Liver (tissue), 9 donors: ENCODE data around the gene SZT2. TPM values are rescaled to one million over a fixed set of nuclear protein-coding genes. Genes with fewer than 3 reads are reported as not detected.

ENCODE experiments used
- DNase-seq: peaks from one replicate; pipeline ENCODE4 v3.0.0-alpha.2; 2017; ENCODE audit warnings: low spot score
- H3K27ac ChIP-seq, 2 donors: one replicate each; pipeline ENCODE4 v1.7.0; 2013; ENCODE audit warnings: inconsistent platforms in 2 of 2, low read length in 2 of 2, control low read depth in 1 of 2, low read depth in 1 of 2, mild to moderate bottlenecking in 1 of 2
- H3K27me3 ChIP-seq, 4 donors: one replicate each; pipeline versions ENCODE4 v1.6.1 to v1.7.0; 2013; ENCODE audit warnings: low read length in 3 of 4, inconsistent platforms in 1 of 4, mild to moderate bottlenecking in 1 of 4, moderate library complexity in 1 of 4; ENCODE audit not compliant: control insufficient read depth in 4 of 4, insufficient read depth in 4 of 4
- H3K36me3 ChIP-seq, 4 donors: one replicate each; pipeline versions ENCODE4 v1.6.1 to v1.7.0; 2013; ENCODE audit warnings: low read length in 3 of 4, mild to moderate bottlenecking in 3 of 4, low read depth in 1 of 4, moderate library complexity in 1 of 4; ENCODE audit not compliant: control insufficient read depth in 4 of 4, insufficient read depth in 3 of 4
- H3K4me1 ChIP-seq, 4 donors: one replicate each; pipeline versions ENCODE4 v1.6.1 to v1.7.0; 2013; ENCODE audit warnings: low read length in 3 of 4, mild to moderate bottlenecking in 3 of 4, moderate library complexity in 1 of 4; ENCODE audit not compliant: control insufficient read depth in 4 of 4, insufficient read depth in 4 of 4
- H3K4me3 ChIP-seq, 3 donors: one replicate each; pipeline versions ENCODE4 v1.6.1 to v1.7.0; 2013; ENCODE audit warnings: low read length in 3 of 3, control low read depth in 1 of 3, low read depth in 1 of 3, mild to moderate bottlenecking in 1 of 3
- H3K9ac ChIP-seq, 2 donors: one replicate each; pipeline ENCODE4 v1.7.0; 2013; ENCODE audit warnings: low read length in 2 of 2, mild to moderate bottlenecking in 2 of 2, moderate library complexity in 2 of 2, control low read depth in 1 of 2, low read depth in 1 of 2
- H3K9me3 ChIP-seq, 4 donors: one replicate each; pipeline versions ENCODE4 v1.6.1 to v1.7.0; 2013; ENCODE audit warnings: low read length in 3 of 4; ENCODE audit not compliant: control insufficient read depth in 4 of 4
- ATF3 ChIP-seq: IDR thresholded peaks from 2 replicates; pipeline ENCODE4 v1.6.1; 2016; ENCODE audit warnings: antibody characterized with exemption
- FOXA1 ChIP-seq: IDR thresholded peaks from 2 replicates; pipeline ENCODE4 v1.6.1; 2016; ENCODE audit warnings: antibody characterized with exemption
- FOXA2 ChIP-seq: IDR thresholded peaks from 2 replicates; pipeline ENCODE4 v1.6.1; 2016; ENCODE audit warnings: antibody characterized with exemption
- GABPA ChIP-seq, 2 donors: IDR thresholded peaks in 1 of 2; conservative IDR thresholded peaks in 1 of 2; 2 replicates each; pipeline ENCODE4 v1.6.1; 2016; ENCODE audit warnings: antibody characterized with exemption in 2 of 2, mild to moderate bottlenecking in 1 of 2, moderate library complexity in 1 of 2
- JUND ChIP-seq, 2 donors: IDR thresholded peaks; 2 replicates each; pipeline ENCODE4 v1.6.1; 2016; ENCODE audit warnings: antibody characterized with exemption in 2 of 2
- NR2F2 ChIP-seq: IDR thresholded peaks from 2 replicates; pipeline ENCODE4 v1.6.1; 2016; ENCODE audit warnings: antibody characterized with exemption
- RAD21 ChIP-seq, 2 donors: IDR thresholded peaks; 2 replicates each; pipeline ENCODE4 v1.6.1; 2016; ENCODE audit warnings: antibody characterized with exemption in 2 of 2, mild to moderate bottlenecking in 2 of 2
- RXRA ChIP-seq, 2 donors: IDR thresholded peaks; 2 replicates each; pipeline ENCODE4 v1.6.1; 2017 to 2018; ENCODE audit warnings: antibody characterized with exemption in 2 of 2, mild to moderate bottlenecking in 1 of 2
- YY1 ChIP-seq: IDR thresholded peaks from 2 replicates; pipeline ENCODE4 v1.6.1; 2016; ENCODE audit warnings: antibody characterized with exemption, mild to moderate bottlenecking
- ZBTB33 ChIP-seq: IDR thresholded peaks from 2 replicates; pipeline ENCODE4 v1.6.1; 2016; ENCODE audit warnings: antibody characterized with exemption
- WGBS: extraction: QIAGEN DNeasy Blood & Tissue Kit; methylation state at CpG from one replicate; pipeline ENCODE4 v1.1.7; 2013; 5-methylcytosine and 5-hydroxymethylcytosine counted together
- polyA plus RNA-seq, 2 donors: library from polyadenylated mRNA; stranded (reverse) in 1 of 2; unstranded in 1 of 2; fragments of 200-250 nt in 1 of 2; fragments of >200 nt in 1 of 2; fragmentation: Nextera tagmentation in 1 of 2; extraction: Ambion mirVana in 1 of 2; gene quantifications; one replicate each; pipeline versions ENCODE4 v1.2.1 to v1.2.3, GENCODE V29; 2013 to 2015
- total RNA-seq, 2 donors: library from RNA; depleted of rRNA; stranded (reverse); fragments of >200 nt; gene quantifications; one replicate each; pipeline ENCODE4 v1.2.3, GENCODE V29; 2014
- TF ChIP-seq, protein P1 (sequence below): IDR thresholded peaks from 2 replicates; pipeline ENCODE4 v1.6.1; 2016; ENCODE audit warnings: antibody characterized with exemption, mild to moderate bottlenecking
- TF ChIP-seq, protein P2 (sequence below): IDR thresholded peaks from 2 replicates; pipeline ENCODE4 v1.6.1; 2016; ENCODE audit warnings: antibody characterized with exemption
- TF ChIP-seq, protein P3 (sequence below): fragments of 150-350 bp; IDR thresholded peaks from 2 replicates; pipeline ENCODE4 v1.5.1; 2017; ENCODE audit warnings: improper control_type of control experiment, low read depth, low read length; ENCODE audit not compliant: missing input control
- donor health status: healthy.
- donor health status: healthy.
- donor health status: healthy.
- donor health status: healthy.
- donor health status: healthy.

Gene SZT2
- total and polyA plus RNA-seq, 4 donors: 4.8 to 31.0 (median 11.9) TPM

- TF ChIP-seq, protein P1, sequence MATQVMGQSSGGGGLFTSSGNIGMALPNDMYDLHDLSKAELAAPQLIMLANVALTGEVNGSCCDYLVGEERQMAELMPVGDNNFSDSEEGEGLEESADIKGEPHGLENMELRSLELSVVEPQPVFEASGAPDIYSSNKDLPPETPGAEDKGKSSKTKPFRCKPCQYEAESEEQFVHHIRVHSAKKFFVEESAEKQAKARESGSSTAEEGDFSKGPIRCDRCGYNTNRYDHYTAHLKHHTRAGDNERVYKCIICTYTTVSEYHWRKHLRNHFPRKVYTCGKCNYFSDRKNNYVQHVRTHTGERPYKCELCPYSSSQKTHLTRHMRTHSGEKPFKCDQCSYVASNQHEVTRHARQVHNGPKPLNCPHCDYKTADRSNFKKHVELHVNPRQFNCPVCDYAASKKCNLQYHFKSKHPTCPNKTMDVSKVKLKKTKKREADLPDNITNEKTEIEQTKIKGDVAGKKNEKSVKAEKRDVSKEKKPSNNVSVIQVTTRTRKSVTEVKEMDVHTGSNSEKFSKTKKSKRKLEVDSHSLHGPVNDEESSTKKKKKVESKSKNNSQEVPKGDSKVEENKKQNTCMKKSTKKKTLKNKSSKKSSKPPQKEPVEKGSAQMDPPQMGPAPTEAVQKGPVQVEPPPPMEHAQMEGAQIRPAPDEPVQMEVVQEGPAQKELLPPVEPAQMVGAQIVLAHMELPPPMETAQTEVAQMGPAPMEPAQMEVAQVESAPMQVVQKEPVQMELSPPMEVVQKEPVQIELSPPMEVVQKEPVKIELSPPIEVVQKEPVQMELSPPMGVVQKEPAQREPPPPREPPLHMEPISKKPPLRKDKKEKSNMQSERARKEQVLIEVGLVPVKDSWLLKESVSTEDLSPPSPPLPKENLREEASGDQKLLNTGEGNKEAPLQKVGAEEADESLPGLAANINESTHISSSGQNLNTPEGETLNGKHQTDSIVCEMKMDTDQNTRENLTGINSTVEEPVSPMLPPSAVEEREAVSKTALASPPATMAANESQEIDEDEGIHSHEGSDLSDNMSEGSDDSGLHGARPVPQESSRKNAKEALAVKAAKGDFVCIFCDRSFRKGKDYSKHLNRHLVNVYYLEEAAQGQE: no peak
- TF ChIP-seq YY1 (no peak), RAD21 (IDR thresholded peaks at IDR 0.05) (no peak), JUND (IDR thresholded peaks at IDR 0.05) (no peak), FOXA2 (no peak), GABPA (IDR thresholded peaks at IDR 0.05 in 1 of 2, conservative IDR thresholded peaks at IDR 0.05 in 1 of 2) (no peak), ATF3 (no peak)
- TF ChIP-seq, protein P2, sequence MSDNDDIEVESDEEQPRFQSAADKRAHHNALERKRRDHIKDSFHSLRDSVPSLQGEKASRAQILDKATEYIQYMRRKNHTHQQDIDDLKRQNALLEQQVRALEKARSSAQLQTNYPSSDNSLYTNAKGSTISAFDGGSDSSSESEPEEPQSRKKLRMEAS: no peak
Measured at GRCh38 chr1:43432171-43432860, 42.6 kb downstream of the SZT2 start (continued).

DNA sequence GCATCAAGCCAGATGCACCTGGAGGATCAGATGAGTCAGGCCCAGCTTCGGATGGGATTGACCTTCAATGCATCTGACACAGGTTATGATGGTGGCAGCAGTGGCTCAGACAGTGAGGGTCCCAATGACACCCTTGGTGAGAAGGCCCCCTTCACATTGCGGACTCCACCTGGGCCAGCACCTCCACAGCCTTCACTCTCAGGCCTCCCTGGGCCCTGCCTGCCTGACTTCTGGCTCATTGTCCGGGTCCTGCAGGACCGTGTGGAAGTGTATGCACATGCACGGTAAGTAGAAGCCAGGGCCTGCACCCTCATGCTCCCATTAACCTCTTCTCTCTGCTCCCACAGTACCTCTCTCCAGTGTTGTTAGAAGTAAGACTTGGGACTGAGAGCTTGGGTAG, 43.2 kb downstream of the SZT2 start:
- 96% methylated on average over 5 of the region's 5 CpGs for WGBS
- Histone ChIP-seq H3K4me1 (peaks cover 0 to 6% (median 0%) of the 10 kb centered on the region in 4 donors), H3K9ac (no peak overlapping the region), H3K36me3 (peaks cover 11 to 75% (median 52%) of the 10 kb centered on the region in 4 donors), H3K9me3 (no peaks in the 10 kb centered on the region), H3K27ac (no peak overlapping the region), H3K27me3 (no peaks in the 10 kb centered on the region), H3K4me3 (no peak overlapping the region)
- TF ChIP-seq NR2F2 (no peak), GABPA (IDR thresholded peaks at IDR 0.05 in 1 of 2, conservative IDR thresholded peaks at IDR 0.05 in 1 of 2) (no peak), ZBTB33 (no peak), FOXA2 (no peak), JUND (IDR thresholded peaks at IDR 0.05) (no peak), RXRA (IDR thresholded peaks at IDR 0.05) (no peak), FOXA1 (no peak), ATF3 (no peak), YY1 (no peak)
- TF ChIP-seq, protein P1: no peak
- TF ChIP-seq, protein P2: no peak
- TF ChIP-seq, protein P3, sequence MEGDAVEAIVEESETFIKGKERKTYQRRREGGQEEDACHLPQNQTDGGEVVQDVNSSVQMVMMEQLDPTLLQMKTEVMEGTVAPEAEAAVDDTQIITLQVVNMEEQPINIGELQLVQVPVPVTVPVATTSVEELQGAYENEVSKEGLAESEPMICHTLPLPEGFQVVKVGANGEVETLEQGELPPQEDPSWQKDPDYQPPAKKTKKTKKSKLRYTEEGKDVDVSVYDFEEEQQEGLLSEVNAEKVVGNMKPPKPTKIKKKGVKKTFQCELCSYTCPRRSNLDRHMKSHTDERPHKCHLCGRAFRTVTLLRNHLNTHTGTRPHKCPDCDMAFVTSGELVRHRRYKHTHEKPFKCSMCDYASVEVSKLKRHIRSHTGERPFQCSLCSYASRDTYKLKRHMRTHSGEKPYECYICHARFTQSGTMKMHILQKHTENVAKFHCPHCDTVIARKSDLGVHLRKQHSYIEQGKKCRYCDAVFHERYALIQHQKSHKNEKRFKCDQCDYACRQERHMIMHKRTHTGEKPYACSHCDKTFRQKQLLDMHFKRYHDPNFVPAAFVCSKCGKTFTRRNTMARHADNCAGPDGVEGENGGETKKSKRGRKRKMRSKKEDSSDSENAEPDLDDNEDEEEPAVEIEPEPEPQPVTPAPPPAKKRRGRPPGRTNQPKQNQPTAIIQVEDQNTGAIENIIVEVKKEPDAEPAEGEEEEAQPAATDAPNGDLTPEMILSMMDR: no peak
- DNase-seq: no peak
